Measurements from ENCODE around the gene SLK.

The SLK gene

DNA sequence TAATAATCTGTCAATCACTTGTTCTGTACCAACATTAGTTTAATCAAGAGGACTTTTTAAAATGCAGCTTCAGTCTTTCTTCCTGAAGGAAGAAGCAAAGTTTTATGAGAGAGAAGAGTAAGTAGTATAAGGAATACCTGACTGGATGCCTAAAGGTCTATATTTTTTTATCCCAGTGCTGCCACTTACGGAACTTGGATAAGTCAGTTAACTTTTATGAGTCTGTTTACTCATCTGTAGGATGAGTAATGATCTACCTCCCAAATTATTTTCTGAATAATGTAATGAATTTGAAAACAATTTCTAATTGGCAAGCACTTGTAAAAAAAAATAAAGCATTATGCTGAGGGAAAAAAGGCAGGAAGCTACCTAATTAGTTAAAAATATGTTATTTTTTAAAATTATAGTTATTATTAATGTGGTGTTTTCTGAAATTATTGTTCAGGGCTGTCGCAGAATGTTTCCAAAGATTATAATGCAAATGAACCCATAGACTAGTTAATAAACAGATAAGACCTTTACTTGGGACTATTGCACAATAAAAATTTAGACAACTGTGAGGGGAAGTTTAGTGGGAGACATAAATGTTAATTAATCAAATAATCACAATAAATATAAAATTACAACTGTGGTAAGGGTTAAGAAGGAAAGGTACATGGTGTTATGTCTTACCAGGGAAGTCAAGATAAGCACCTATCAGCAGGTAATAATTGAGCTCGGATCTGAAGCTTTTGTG lies 24.6 kb downstream of the SLK start:
- no peak for DNase-seq

DNA sequence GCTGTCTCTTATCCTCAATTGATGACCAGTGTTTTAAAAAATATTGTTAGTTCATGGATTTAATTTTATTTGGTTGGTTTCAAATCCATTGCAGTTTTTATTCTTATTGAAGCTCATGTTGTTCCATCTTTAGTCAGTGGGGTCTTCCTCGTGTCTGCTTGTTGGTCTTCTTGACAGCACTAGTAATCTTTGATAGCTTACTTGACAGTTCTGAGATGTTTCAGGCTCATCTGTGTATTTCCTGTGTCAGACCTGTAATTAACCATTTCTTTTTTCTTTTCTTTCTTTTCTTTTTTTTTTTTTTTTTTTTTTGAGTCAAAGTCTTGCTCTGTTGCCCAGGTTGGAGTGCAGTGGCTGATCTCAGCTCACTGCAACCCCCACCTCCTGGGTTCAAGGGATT lies 28.2 kb downstream of the SLK start:
- no peak for DNase-seq

GRCh38 chr10:103998805-103999204 lies 31.9 kb downstream of the SLK start:
- DNase-seq: no peak

GRCh38 chr10:104002911-104003310 lies 36.0 kb downstream of the SLK start:
- no peak for DNase-seq

GRCh38 chr10:104005172-104005863 lies 38.4 kb downstream of the SLK start:
- no peak for DNase-seq

GRCh38 chr10:104011904-104012303 lies 45.0 kb downstream of the SLK start:
- DNase-seq: no peak

DNA sequence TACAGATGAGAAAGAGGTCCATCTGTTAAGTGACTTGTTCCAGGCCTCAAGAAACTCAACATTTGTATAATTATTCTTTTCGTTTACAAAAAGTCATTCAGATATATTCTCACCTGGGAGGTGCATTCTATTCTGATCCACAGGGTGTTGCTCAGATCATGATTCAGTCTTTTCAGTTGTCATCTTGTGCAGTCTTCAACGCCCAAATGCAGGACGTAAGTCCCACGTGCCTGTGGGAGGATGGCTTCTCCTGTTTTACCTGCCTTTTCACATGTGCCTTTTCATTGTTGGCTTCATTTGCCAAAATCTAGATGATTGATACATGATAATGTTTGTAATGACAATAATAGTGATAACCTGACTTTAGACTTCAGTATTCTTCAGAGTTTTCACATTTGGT lies 46.5 kb downstream of the SLK start:
- no peak for DNase-seq

GRCh38 chr10:104014176-104014575 lies 47.2 kb downstream of the SLK start:
- no peak for DNase-seq

- DNase-seq: no peak
Observed at GRCh38 chr10:104016661-104017060, 49.7 kb downstream of the SLK start.

- DNase-seq: no peak
Observed at GRCh38 chr10:104018471-104018870, 51.5 kb downstream of the SLK start.

DNA sequence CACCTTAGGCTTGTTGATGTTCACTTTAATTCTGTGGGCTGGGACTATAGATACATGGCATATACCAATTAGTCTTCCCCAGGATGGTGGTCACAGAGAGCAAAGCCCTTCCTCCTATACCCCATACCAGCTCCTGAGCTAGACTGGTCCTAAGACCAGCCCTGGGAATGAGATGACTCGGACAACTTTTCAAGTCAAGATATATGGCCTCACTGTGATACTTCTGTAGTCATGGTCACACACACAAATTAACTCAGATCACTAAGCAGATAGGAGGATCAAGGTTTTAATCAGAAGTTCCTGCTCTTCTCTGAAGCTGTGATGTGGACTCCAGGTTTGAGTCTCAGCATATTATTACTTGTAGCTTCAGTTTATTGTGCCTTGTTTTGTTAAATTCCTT lies 53.1 kb downstream of the SLK start:
- no peak for DNase-seq

GRCh38 chr10:104021246-104021645 lies 54.3 kb downstream of the SLK start:
- DNase-seq: no peak

- DNase-seq: no peak
Observed at GRCh38 chr10:104022026-104022425, 55.1 kb downstream of the SLK start.

DNA sequence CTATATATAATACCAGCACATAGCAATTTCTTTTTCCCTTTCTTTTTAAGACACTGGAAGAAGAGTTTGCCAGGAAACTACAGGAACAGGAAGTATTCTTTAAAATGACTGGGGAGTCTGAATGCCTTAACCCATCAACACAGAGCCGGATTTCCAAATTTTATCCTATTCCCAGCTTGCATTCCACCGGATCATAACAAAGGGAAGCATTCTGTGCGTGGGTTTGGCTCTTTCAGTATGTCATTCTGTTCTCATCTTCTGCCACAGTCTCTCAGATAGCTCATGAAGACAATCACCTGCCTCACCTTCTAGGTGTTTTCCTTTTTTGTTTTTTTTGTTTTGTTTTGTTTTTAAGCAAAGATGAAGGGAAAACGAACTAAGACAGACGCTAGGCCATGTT lies 58.6 kb downstream of the SLK start:
- DNase-seq: no peak

DNA sequence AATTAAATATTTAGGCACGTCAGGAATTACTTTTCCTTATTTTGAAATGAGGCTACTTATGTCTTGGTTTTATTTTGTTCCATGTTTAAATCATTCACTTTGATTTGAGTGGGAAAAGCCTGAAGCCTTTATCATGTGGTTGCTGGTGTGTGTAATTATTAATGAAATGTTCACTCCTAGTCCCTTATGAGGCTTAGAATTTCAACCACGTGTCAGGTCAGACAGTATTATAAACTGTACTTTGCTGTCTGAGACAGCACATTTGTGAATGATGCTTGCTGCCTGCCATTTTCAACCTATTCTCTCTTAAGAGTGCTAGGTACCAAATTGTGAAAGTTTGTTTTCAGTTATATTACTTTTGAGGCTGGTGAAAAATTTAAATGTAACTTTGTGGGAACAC lies 59.8 kb downstream of the SLK start:
- no peak for DNase-seq

GRCh38 chr10:104028146-104028545 lies 61.2 kb downstream of the SLK start:
- no peak for DNase-seq

DNA sequence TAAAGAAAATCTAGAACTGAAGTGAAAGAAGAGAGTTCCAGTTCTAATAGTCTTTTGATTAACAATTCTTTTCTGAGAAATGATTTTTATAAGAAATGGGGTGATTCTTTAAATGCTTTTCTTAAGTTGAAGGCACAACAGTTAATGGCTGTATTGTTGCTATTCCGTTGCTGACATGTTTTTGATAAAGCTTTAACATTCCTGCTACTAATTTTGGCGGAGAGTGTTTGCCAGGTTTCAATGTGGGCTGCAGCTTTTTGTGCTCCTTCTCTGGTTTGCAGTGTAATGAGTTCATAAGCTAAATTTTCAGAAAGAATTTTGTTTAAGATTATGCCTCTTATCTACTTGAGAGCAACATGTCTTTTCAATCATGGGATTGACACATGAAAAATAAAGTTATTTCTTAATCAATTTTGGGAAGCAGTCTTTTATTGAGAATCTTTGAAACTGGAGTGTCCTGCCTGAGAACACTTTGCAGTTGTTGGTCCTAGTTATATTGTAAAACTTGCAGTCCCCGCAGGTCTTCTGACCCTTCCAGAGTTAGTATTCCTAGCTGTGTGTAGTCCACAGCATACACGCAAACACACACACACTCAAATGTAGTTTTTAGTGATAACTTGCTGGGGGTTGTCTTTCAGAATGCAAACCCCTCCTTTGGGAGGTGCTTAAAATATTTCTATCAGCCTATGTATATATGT lies 62.0 kb downstream of the SLK start:
- no peak for DNase-seq

- no peak for DNase-seq
Observed at GRCh38 chr10:104029521-104029860, 62.6 kb downstream of the SLK start.

DNA sequence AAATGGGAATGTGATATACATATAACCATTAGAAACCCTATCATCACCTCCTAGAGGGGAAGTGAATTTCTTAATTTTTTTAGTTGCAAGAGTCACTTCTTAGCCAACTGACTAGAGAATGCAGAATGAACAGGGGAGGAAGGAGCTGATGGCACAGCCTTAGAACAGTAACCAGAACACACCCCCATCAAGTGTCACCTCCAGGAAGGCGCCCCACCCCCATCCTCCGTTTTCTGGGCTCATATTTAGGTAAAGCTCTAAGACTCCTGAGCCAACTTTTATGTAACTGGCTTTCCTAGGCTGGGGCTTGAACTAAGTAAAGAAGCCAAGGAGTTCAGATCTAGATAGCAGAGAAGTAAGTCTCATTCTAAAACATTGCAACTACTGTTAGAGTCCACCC lies 64.7 kb downstream of the SLK start:
- DNase-seq: no peak

DNA sequence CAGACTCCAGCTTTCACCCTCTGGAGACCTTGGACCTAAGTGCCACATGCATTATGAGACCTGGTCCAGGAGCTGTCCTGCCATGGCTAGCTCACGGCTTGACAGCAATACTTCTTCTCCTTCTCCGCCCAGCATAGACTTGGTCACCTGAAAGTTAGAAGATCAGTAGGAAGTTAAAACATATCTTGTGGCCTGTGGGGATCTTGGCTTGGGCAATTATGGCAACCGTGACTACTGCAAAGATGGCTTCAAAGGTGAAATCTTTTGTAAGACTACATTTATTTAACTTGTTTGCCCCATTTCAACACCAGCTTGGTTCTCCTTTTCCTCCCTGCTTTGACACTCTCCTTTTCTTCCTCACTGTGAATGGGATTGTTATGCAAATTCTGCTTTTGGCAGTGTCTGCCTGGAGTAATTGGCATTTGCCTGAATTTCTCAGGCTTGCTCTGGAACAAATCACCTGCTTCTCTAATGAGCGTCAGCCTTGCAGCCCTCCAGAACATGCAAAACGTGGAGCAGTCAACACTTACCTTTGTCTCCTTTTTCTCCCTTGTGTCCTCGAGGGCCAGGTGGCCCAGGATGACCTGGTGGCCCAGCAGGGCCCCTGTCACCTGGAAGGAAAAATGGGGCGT lies 65.3 kb downstream of the SLK start:
- DNase-seq: no peak

- DNase-seq: no peak
Observed at GRCh38 chr10:104033401-104033930, 66.5 kb downstream of the SLK start.

- no peak for DNase-seq
Observed at GRCh38 chr10:104033966-104034365, 67.0 kb downstream of the SLK start.

- no peak for DNase-seq
Observed at GRCh38 chr10:104034401-104035193, 67.7 kb downstream of the SLK start.

Measured in NCI-H446 treated with DMSO at 0.1 percent for 48 hours (cell line).